Bronchial smooth muscle cell (primary cell): Measurements from ENCODE around the gene PYROXD2. TPM values are rescaled to one million over a fixed set of nuclear protein-coding genes. Genes with fewer than 3 reads are reported as not detected.

ENCODE experiments used
- total RNA-seq: library from RNA; depleted of rRNA; stranded (reverse); fragments of >200 nt; gene quantifications from 2 replicates; pipeline ENCODE4 v1.2.1, GENCODE V29; 2014

Gene PYROXD2
- 11.3 and 34.9 TPM in 2 replicates for total RNA-seq

GRCh38 chr10:98414932-98415730, at the start of gene PYROXD2:
TSS of gene PYROXD2 (minus strand) at chr10:98415182. CDS start at chr10:98415135, 47 bp downstream.

DNA sequence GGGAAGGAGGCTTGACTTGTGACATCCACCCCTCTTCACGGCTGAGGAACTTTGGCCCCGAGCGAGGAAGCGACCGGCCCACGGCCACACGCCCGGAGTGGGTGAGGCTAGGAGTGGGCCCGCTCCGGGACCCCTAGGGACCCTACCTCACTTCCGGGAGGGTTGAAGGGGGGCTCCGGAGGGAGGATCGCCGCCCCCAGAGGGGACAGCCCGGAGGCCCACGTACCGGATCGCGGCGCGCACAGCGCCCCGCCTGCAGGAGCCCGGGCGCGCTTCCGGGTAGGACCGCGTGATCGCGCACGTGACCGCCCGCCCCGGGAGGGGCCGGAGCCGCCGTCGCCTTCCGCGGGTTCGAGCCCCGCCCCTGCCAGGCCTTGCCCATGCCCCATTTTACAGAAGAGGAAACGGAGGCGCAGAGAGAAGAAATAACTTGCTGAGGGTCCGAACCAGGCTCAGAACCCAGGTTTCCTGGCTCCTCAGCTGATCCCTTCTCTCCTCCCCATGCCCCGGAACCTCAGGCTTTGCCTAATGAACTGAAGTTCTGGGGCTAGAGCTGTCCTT, 31.8 kb upstream of the PYROXD2 start, which contains the start of gene HPS1:
TSS of gene HPS1 (minus strand) at position 275 of the 561 bp plus-strand sequence. CDS start 3,695 bp downstream, outside the sequence.

Other genes starting within 250 kb of the PYROXD2 start
- gene LOXL4, start 147.0 kb downstream of the PYROXD2 start, total RNA-seq = 9.9 and 13.3 TPM in 2 replicates
- 24.1 and 29.0 TPM in 2 replicates for gene HPS1, start 31.8 kb upstream of the PYROXD2 start, total RNA-seq